Stimulated activated CD8-positive, alpha-beta memory T cell treated with anti-CD3 and anti-CD28 coated beads, Interleukin-7, amount 100 ng/mL, for 48 hours (primary cell): ENCODE measurements around the gene RBM44.
"Not testable (repeated sequence)": the region's sequence is repeated elsewhere in the genome, so short reads cannot be mapped to it uniquely, and the experiment has no call there.

Experiments used
- DNase-seq, 2 donors: peaks; one replicate each; pipeline ENCODE4 v3.0.0-alpha.2; 2020; ENCODE audit warnings: low read depth in 1 of 2; ENCODE audit errors: extremely low read depth in 1 of 2

Gene RBM44

DNA sequence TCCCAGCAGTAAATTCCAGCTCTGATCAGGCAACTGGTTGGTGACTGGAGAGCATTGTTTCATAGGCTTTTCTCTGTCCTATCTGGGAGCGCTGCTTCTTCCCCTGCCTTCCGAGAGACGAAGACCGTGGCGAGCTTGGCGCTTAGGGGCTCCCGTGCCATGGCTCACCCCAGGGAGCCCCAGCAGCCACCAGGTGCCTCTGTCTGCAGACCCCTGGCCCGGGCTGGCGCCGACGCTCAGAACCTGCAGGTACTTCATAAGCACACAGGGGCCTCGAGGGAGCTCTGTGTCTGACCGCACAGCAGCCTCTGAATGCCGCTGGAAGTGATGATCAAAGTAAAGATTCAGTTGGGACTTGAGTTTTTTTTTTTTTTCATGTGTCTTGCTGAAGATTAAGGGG, 19.1 kb upstream of the RBM44 start:
- no peak for DNase-seq

- DNase-seq: no peak
Observed at GRCh38 chr2:237782181-237782580, 16.4 kb upstream of the RBM44 start.

DNA sequence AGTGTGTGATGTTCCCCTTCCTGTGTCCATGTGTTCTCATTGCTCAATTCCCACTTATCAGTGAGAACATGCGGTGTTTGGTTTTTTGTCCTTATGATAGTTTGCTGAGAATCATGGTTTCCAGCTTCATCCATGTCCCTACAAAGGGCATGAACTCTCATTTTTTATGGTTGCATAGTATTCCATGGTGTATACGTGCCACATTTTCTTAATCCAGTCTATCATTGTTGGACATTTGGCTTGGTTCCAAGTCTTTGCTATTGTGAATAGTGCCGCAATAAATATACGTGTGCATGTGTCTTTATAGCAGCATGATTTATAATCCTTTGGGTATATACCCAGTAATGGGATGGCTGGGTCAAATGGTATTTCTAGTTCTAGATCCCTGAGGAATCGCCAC, 14.9 kb upstream of the RBM44 start:
- DNase-seq: not testable (repeated sequence)

GRCh38 chr2:237786936-237787335, 11.6 kb upstream of the RBM44 start:
- DNase-seq: no peak

DNA sequence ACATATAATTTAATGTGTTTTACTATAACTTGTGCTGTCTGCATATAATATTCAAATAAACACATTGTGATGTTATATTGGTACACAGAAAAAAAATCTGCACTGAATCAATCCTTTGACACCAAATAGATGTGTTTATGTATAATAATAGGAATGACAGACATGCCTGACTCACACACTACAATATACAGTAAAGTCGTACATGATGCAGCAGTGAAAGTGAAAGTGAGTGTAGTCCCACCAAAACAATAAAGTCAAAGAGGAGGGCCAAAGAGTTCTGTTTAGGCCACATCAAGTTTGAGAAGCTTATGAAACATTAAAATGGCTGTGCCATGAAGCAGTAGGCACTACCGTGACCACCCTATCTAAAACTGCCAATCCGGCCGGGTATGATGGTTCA, 8.2 kb upstream of the RBM44 start:
- no peak for DNase-seq

- no peak for DNase-seq
Observed at GRCh38 chr2:237791977-237792727, 6.4 kb upstream of the RBM44 start.

GRCh38 chr2:237797253-237797652, 1.3 kb upstream of the RBM44 start:
- no peak for DNase-seq

GRCh38 chr2:237799060-237799428, 465 bp downstream of the RBM44 start:
- DNase-seq: no peak

- DNase-seq: no peak
Observed at GRCh38 chr2:237801466-237801865, 2.9 kb downstream of the RBM44 start.

DNA sequence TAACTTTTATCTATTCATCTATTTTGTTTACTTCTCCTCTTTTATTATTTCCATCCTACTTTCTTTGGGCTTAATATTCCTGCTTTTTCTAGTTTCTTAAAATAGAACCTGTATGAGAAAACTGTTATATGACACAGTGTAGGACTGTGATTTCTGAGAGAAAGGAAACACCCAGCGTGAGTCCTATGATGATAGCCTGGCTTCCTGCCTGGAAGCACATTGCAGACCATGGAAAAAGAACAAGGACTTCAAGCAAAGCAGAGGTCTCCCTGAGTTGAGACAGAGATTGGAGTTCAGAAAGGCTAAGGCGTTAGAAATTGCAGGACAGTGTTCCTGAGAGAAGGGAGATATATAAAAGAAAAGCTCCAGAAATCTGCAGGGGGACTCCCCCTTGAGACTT, 7.8 kb downstream of the RBM44 start:
- DNase-seq: no peak

DNA sequence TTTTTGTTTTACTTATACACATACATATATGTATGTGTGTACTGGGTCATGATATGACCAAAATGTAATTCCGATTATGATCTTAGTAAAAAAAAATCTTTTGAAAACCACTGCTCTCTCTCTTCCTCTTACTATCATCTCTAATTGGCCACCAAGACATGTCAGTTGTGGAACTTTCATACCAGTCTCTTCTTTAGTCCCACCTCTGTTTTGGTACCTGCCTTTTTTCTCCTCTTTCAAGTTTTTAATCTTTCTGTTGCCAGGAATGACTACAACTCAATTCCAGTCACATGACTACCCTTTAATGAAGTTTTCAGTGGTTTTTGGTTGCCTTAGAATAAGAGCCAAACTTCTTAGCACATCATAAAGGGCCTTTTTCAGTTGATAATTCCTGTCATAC, 17.1 kb downstream of the RBM44 start:
- DNase-seq: no peak

- DNase-seq: no peak
Observed at GRCh38 chr2:237816531-237816930, 18.0 kb downstream of the RBM44 start.

DNA sequence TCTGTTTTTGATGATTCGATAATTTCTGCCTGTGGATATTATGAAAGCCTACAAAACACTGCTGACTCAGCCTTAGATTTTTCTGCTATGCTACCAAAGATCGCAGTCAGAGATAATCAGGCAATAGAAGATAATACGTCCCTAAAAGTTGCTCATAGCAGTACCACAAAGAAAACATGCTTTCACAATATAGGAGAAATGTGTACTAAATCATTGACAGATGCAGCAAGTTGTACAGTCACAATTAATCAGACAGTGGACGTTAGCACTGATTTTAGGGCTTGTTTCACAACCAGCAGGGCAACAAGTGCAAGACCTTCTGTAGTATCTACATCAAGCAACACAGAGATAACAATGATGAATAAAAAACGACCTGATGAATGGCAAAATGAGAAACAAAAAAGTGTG, 19.5 kb downstream of the RBM44 start:
- DNase-seq: no peak

GRCh38 chr2:237819231-237819630, 20.7 kb downstream of the RBM44 start:
- DNase-seq: no peak

DNA sequence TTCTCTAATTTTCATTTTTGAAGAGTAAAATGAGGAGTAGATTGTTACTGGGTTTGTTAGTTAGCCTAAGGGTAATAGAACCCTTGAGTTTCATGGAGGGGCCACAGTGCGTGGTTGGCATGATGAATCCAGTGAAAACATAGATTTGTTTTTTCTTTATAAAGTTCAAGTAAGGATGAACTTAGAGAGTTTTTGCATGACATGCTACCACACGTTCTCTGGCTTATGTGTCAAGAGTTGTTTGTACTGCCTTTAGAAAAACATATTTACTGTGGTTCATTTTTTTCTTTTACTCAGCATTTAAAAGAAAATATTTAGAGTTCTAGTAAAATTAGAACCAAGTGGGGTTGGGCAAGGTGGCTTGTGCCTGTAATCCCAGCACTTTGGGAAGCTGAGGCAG, 21.8 kb downstream of the RBM44 start:
- no peak for DNase-seq

- DNase-seq: no peak
Observed at GRCh38 chr2:237823544-237823943, 25.0 kb downstream of the RBM44 start.

- DNase-seq: no peak
Observed at GRCh38 chr2:237824085-237824484, 25.5 kb downstream of the RBM44 start.

DNA sequence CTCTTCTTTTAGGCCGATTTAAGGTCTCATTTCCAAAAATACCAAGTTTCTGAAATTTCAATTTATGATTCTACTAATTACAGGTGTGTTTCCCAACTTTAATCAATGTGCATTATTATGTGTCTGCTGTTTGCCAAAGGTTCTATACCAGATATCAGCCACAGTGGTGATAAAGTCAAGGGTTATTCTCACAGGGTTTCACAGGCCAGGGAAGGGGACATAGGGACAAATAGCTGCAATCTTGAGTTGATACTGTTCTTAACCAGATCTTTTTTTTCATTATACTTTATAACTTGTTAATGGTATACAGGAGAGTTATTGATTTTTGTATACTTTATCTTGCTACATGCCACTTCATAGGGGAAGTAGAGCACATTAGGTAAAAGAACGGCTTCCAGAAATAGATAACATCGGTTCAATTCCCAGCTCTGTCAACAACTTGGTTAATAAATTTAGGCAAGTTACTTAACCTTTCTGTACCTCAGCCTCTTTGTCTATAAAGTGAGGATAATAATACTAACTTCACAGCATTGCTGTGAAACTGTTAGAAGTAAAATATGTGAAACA, 28.9 kb downstream of the RBM44 start:
- no peak for DNase-seq

GRCh38 chr2:237830522-237830921, 31.9 kb downstream of the RBM44 start:
- DNase-seq: no peak

DNA sequence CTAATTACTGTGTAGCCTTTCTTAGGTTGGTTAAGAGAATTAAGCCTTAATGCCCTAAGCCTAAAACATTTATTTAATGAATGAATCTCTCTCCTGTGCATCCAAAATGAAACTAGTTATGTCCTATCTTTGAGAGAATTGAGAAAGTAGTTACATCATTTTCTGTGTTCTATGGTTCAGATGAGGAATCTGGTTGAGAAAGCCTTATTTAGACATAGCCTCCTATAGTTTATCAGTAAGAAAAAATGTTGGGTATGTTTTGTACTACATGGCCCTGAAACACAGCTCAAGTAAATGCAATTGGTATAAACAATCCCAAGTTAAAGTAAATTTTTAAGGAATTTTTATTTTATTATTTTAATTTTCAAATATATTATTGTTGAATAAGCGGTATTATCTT, 35.0 kb downstream of the RBM44 start:
- no peak for DNase-seq

DNA sequence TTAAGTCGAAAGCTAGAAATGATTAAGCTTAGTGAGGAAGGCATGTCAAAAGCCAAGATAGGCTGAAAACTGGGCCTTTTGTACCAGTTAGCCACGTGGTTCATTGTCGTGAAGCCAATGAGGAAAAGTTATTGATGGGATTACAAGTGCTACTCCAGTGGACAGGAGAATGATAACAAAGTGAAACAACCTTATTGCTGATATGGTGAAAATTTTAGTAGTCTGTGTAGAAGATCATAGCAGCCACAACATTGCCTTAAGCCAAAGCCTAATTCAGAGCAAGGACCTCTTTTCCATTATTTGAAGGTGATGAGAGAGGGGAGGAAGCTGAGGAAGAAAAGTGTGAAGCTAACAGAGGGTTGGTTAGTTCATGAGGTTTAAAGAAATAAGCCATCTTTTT, 36.8 kb downstream of the RBM44 start:
- no peak for DNase-seq

GRCh38 chr2:237841051-237841450, 42.5 kb downstream of the RBM44 start:
- no peak for DNase-seq

DNA sequence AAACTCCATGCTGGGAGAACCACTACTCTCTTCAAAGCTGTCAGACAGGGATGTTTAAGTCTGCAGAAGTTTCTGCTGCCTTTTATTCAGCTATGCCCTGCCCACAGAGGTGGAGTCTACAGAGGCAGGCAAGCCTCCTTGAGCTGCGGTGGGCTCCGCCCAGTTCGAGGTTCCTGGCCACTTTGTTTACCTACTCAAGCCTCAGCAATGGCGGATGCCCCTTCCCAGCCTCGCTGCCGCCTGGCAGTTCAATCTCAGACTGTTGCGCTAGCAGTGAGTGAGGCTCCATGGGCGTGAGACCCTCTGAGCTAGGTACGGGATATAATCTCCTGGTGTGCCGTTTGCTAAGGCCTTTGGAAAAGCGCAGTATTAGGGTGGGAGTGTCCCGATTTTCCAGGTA, 50.4 kb downstream of the RBM44 start:
- not testable (repeated sequence) for DNase-seq
